ENCODE data around the gene ZCWPW1.
"Not testable (repeated sequence)": the region's sequence is repeated elsewhere in the genome, so short reads cannot be mapped to it uniquely, and the experiment has no call there.

The ZCWPW1 gene

GRCh38 chr7:100456562-100456961 is 28.1 kb upstream of the ZCWPW1 start:
- DNase-seq (ENCODE audit: low read depth in 2 of 3, low spot score in 1 of 3), result no peak

- DNase-seq (ENCODE audit: low read depth in 2 of 3, low spot score in 1 of 3), result no peak
These were observed 26.7 kb upstream of the ZCWPW1 start for GRCh38 chr7:100455206-100455605.

GRCh38 chr7:100453854-100454253 is 25.4 kb upstream of the ZCWPW1 start:
- not testable (repeated sequence) for DNase-seq (ENCODE audit: low read depth in 2 of 3, low spot score in 1 of 3)

DNA sequence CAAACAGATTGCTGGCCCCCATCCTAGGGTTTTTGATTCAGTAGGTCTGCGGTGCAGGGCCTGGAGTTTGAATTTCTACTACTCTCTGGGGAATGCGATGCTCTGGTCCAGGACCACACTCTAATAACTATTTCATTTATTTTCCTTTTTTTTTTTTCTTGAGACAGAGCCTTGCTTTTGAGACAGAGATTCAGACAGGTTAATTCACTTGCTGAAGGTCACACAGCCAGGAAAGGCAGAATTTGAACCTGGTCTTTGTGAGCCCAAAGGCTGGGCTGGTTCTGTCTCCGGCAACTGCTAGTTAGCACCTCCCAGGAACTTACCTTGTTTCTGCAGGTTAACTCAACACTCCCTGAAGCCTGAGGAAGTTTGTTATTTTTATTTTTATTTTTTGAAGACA is 24.0 kb upstream of the ZCWPW1 start:
- no peak for DNase-seq (ENCODE audit: low read depth in 2 of 3, low spot score in 1 of 3)

- no peak for DNase-seq (ENCODE audit: low read depth in 2 of 3, low spot score in 1 of 3)
These were observed 20.8 kb upstream of the ZCWPW1 start for GRCh38 chr7:100449190-100449795.

GRCh38 chr7:100447363-100447762 is 18.9 kb upstream of the ZCWPW1 start:
- not testable (repeated sequence) for DNase-seq (ENCODE audit: low read depth in 2 of 3, low spot score in 1 of 3)

- DNase-seq (ENCODE audit: low read depth in 2 of 3, low spot score in 1 of 3), result no peak
These were observed 17.5 kb upstream of the ZCWPW1 start for GRCh38 chr7:100446040-100446439.

- no peak for DNase-seq (ENCODE audit: low read depth in 2 of 3, low spot score in 1 of 3)
These were observed 16.1 kb upstream of the ZCWPW1 start for GRCh38 chr7:100444311-100445278.

DNA sequence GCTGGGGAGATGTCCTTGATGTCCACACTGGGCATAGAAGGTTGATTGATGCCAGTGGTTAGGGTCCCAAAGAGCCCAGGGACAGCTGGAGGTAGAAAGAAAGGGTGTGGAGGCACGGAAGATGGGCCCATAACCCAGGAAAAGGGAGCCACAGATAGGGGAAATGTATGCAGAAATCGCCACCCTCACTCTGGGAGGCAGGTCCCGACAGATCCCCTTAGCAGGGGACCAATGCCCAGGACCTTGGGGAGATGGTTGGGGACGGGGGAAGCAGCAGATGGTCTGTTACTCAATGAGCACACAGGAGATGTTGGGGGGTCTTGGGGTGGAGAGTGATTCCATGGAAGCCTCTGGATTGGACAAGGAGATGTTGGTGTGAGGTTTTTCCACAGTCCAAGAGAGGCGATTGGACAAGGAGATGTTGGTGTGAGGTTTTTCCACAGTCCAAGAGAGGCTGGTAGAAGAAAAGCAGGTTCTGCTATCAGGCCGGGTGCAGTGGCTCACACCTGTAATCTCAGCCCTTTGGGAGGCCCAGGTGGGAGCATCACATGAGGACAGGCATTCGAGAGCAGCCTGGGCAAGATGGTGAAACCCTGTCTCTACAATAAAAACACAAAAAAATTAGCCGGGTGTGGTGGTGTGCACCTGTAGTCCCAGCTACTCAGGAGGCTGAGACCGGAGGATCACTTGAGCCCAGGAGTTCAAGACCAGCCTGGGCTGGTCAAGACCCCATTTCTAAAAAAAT is 14.8 kb upstream of the ZCWPW1 start:
- no peak for DNase-seq (ENCODE audit: low read depth in 2 of 3, low spot score in 1 of 3)

DNA sequence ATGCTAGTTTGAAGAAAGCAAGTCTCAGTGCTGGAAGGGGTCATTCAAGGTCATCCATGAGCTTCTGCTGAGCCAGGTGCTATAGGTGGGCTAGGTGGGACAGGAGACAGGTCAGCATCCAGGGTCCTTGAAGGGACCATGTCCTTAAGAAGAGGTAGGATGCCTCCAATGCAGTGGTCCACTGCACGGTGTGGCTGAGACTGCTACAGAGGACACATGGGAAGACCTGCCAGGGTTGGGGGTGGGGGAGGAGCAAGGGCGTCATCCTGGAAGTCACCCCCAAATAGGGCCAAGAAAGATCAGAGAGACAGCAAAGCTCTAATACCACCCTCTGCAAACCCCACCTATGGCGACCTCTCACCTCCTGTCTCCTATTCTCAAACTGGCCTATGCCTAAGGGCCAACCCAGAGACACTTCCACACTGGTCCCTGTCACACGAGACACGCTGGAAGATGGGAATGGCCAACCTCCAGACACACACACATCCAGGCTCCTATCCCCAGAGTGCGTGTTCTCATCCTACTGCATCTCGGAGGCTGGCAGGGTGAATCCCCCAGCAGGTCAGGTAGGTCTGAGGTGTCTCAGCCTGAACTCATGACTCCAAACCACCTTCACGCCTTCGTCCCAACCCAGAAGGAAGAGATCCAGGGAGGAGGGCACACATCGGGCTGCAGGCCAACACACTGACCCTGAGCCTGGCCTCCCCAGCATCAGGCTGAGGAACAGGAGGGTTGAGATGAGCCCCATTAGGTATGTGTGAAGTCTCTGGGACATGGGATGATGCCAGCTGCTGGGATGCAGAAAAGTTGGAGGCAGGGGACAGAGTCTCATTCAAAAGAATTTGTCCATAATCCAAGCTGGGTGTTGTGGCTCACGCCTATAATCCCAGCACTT is 13.4 kb upstream of the ZCWPW1 start:
- DNase-seq (ENCODE audit: low read depth in 2 of 3, low spot score in 1 of 3), result no peak

- DNase-seq (ENCODE audit: low read depth in 2 of 3, low spot score in 1 of 3), result not testable (repeated sequence)
These were observed 10.7 kb upstream of the ZCWPW1 start for GRCh38 chr7:100439244-100439643.

DNA sequence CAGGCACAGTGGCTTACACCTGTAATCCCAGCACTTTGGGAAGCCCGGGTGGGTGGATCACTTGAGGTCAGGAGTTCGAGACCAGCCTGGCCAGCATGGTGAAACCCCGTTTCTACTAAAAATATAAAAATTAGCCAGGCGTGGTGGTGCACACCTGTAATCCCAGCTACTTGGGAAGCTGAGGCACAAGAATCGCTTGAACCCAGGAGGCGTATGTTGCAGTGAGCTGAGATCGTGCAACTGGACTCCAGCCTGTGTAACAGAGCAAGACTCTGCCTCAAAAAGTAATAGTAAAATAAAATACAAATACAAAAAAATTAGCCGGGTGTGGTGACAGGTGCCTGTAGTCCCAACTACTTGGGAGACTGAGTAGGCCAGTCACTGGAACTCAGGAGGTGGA is 10.2 kb upstream of the ZCWPW1 start:
- DNase-seq (ENCODE audit: low read depth in 2 of 3, low spot score in 1 of 3), result not testable (repeated sequence)

DNA sequence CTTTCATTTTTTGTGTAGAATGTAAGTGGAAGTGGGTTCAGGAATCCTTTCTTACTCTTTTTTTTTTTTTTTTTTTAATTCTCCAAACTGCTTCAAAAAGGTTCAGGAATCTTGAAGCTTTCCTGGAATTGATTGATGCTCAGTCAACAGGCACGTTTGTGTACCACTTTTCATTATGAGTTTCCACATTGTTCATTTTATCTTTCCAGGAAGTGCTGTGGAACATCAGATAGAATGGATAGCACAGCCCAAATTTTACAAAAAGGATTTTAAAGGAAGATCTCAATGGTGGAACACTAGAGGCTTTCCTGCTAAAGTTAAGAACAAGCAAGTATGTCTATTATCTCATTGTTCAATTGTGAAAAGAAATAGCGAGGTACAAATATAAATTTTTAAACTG is 9.7 kb upstream of the ZCWPW1 start:
- no peak for DNase-seq (ENCODE audit: low read depth in 2 of 3, low spot score in 1 of 3)

DNA sequence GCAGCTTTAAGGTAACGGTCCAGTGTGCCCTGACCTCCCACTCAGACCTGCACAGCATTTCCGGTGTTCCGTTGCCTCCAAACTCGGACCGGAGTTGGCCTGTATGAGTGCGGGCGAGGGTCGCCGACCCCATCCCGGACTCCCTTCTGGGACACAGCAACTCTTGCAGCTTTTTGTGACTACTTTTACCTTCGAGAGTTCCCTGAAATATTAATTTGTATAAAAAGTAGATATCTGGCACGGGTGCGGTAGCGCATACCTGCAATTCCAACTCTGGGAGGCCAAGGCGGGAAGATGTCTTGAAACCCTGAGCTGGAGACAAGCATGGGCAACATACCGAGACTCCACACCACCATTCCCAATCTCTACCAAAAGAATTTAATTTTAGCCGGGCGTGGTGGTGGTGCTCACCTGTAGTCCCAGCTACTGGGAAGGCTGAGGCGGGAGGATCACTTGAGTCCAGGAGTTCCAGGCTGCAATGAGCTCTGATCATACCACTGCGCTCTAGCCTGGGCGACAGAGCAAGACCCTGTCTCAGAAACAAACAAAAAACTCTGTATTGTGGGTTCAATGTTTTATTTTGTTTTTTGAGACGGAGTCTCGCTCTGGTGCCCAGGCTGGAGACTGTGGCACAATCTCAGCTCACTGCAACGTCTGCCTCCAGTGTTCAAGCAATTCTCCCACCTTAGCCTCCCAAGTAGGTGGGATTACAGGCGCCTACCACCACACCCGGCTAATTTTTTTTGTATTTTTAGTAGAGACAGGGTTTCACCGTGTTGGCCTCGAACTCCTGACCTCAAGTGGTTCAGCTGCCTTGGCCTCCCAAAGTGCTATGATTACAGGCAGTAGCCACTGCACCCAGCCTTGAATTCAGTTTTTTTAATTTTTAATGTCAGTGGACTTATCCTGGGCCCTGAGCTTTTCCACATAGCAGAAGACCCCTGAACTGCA is 8.9 kb upstream of the ZCWPW1 start:
- no peak for DNase-seq (ENCODE audit: low read depth in 2 of 3, low spot score in 1 of 3)

GRCh38 chr7:100435401-100436304 is 7.2 kb upstream of the ZCWPW1 start:
- DNase-seq (ENCODE audit: low read depth in 2 of 3, low spot score in 1 of 3), result peak in 1 of 3 donors; percentile 26

GRCh38 chr7:100434297-100435144 is 6.0 kb upstream of the ZCWPW1 start:
- no peak for DNase-seq (ENCODE audit: low read depth in 2 of 3, low spot score in 1 of 3)

DNA sequence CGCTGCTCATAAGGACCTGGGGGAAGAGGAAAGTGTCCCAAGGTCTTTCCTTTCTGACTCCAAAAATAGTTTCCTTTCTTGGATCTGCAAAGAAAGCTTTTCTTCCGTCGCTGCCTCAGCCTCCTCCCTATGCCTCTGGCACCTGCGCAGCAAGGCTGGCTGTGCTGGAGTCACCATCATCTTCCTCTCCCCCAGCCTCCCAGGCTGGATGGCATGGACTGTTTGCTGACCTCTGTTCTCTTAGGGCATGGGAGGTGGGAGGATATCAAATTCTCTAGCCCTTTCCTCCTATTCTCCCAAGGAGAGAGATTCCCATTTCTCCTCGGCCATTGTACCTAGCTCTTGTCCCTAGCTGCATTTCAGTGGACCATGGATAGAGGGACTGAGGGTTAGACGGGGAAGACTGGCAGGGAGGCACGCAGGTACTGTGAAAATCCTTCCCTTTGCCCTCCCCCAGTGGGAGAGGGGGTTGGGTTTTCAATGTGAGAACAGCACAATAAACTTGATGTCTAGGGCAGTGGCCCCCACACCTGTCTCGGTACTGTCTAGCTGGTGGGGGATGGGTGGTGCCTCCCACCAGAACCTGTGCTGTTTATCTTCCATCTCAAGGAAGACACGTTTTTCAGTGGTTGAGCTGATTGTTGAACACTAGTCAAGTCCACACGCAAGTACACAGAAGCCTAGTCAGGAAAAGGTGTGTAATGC is 5.2 kb upstream of the ZCWPW1 start:
- no peak for DNase-seq (ENCODE audit: low read depth in 2 of 3, low spot score in 1 of 3)
